AML-193 (cell line): Measurements from ENCODE around the gene MAGEA9.
"Not testable (repeated sequence)": the region's sequence is repeated elsewhere in the genome, so short reads cannot be mapped to it uniquely, and the experiment has no call there.

Experiments
- DNase-seq, 2 experiments: peaks; one replicate each; lab custom pipeline; 2025; lab: John Stamatoyannopoulos, UW

Gene MAGEA9

DNA sequence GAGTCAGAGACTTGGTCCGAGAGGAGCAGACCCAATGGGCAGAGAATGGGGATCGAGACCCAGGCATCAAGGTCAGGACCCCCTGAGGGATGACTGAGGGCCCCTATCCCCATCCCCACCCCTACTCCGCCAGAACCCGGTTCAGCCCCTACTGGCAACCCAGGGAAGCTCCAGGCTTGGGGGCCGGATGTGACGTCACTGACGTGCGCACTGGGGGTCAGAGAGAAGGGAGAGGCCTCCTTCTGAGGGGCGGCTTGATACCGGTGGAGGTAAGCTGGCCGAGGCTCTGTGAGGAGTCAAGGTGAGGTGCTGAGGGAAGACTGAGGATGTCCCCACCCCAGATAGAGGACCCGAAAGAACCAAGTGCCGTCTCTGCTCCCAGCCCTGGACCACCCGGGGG, at the start of gene MAGEA9:
Gene MAGEA9 (plus strand): TSS at position 204 of the 400 bp plus-strand sequence. CDS start 4,281 bp downstream, outside the sequence.
- DNase-seq, result not testable (repeated sequence)

- DNase-seq, result not testable (repeated sequence)
Measured at GRCh38 chrX:149742269-149742668, 39.5 kb upstream of the MAGEA9 start.

GRCh38 chrX:149746390-149747007, 35.2 kb upstream of the MAGEA9 start:
- not testable (repeated sequence) for DNase-seq

DNA sequence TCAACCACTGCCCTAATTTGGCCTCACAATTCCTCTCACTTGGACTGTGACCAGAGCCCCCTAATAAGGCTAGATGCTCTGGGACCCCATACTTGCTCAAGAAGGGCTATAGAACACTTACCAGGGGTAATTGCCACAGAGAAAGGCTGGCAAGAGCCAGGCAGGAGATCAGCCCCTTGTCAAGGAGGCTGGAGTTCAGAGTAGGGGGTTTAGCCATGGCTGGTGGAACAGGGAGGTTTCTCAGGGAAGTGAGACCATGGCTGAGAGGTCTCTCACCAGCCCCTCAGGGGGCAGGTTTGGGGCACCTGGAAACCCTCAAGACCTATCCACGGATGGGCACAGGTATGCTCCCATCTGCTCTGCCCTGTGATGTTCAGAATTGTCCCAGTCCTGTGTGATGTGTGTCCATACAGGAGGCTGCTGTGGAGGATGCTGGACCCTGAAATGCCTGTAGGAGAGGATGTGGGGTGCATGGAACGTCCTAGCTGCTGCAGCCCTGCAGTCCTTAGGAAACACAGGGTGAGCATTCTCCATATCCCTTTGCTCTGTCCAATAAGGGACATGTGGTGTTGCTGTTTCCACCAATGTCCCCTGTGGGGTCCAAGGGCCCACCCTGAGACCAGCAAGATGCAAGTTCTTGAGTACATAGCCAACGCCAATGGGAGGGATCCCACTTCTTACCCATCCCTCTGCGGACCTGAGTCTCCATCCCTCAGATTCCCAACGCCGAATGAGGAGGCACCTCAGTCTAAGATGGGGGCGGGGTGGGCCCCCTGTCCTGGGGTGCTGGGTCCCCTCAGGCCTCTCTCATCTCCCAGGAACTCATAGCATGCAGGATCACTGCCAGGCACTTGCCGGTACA, 24.3 kb upstream of the MAGEA9 start:
- DNase-seq, result no peak

DNA sequence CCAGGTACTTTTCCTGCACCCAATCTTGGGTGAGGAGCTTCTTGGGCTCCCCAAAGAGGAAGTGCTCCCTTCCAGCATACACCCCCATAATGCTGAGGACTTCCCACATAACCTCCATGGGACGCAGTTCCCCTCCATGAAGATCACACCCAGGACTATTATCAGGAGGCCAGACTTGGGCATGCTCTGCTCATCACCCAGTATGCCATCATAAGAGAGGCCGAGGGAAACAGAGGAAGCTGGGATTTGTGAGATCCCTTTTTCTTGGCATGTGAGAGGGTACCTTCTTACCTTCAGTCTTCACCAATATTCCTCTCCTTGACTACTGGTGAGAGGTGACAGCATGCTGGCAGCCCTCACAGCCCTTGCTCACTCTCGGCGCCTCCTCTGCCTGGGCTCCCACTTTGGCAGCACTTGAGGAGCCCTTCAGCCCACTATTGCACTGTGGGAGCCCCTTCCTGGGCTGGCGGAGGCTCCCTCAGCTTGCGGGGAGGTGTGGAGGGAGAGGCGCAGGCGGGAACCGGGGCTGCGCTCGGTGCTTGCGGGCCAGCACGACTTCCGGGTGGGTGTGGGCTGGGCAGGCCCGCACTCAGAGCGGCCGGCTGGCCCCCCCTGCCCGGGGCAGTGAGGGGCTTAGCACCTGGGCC, 23.5 kb upstream of the MAGEA9 start:
- DNase-seq, result no peak

GRCh38 chrX:149758715-149759078, 23.0 kb upstream of the MAGEA9 start:
- DNase-seq, result not testable (repeated sequence)

GRCh38 chrX:149759824-149760223, 21.9 kb upstream of the MAGEA9 start:
- no peak for DNase-seq

GRCh38 chrX:149760965-149761364, 20.8 kb upstream of the MAGEA9 start:
- no peak for DNase-seq

GRCh38 chrX:149761858-149762674, 19.7 kb upstream of the MAGEA9 start:
- DNase-seq, result not testable (repeated sequence)

GRCh38 chrX:149762696-149763614, 18.8 kb upstream of the MAGEA9 start:
- DNase-seq, result no peak

DNA sequence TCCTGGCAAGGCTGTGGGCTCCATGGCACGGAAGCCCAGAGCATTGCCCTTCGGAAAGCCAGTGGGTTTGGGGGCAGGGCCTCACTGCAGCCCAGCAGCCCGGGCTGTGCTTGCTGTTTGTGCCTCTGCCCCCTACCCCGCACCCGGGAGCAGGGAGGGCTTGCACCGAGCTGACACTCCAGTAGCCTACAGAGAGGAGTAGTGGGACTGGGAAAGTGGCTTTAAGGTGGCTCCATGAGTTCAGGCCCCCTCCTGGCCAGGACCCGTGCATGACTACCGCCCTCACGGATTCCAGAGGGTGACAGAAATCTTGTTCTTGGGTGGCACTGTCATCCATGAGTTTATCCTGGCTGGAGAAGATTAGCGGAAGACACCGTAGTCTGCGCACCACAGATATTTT, 11.4 kb upstream of the MAGEA9 start:
- not testable (repeated sequence) for DNase-seq

GRCh38 chrX:149773026-149773425, 8.7 kb upstream of the MAGEA9 start:
- not testable (repeated sequence) for DNase-seq

GRCh38 chrX:149773768-149774167, 8.0 kb upstream of the MAGEA9 start, which contains the start of gene HSFX1:
Gene HSFX1 (plus strand): TSS chrX:149774068. CDS start chrX:149774682, 614 bp downstream.
- DNase-seq, result not testable (repeated sequence)

- not testable (repeated sequence) for DNase-seq
Measured at GRCh38 chrX:149777999-149778398, 3.7 kb upstream of the MAGEA9 start.

- not testable (repeated sequence) for DNase-seq
Measured at GRCh38 chrX:149795531-149795930, 13.8 kb downstream of the MAGEA9 start.

GRCh38 chrX:149799095-149799714, 17.5 kb downstream of the MAGEA9 start:
- no peak for DNase-seq

GRCh38 chrX:149799938-149800337, 18.2 kb downstream of the MAGEA9 start:
- no peak for DNase-seq

- DNase-seq, result no peak
Measured at GRCh38 chrX:149803458-149804062, 21.8 kb downstream of the MAGEA9 start.

- no peak for DNase-seq
Measured at GRCh38 chrX:149804102-149804501, 22.4 kb downstream of the MAGEA9 start.
